ENCODE results near the gene ANKRD66.

- TF ChIP-seq EZH2phosphoT487 (IDR thresholded peaks at IDR 0.05; ENCODE audit: insufficient read depth, low read depth) (no peak), EZH2 (IDR thresholded peaks at IDR 0.05; ENCODE audit: insufficient read depth, poor library complexity, severe bottlenecking) (no peak)
Measured at GRCh38 chr6:46711491-46711890, 35.2 kb upstream of the ANKRD66 start.

All from GM23248 (cell line).